ENCODE results near the gene RMI1.
"Not testable (repeated sequence)": the region's sequence is repeated elsewhere in the genome, so short reads cannot be mapped to it uniquely, and the experiment has no call there.

The RMI1 gene

GRCh38 chr9:83980395-83981125 lies at the start of gene RMI1:
TSS of gene RMI1 (plus strand) at chr9:83980805. CDS start at chr9:84000987, 20,182 bp downstream.
- DNase-seq (ENCODE audit: low read depth): peak; percentile 98

GRCh38 chr9:83930881-83931280 lies 49.7 kb upstream of the RMI1 start:
- DNase-seq (ENCODE audit: low read depth): no peak

- DNase-seq (ENCODE audit: low read depth): no peak
Measured at GRCh38 chr9:83932011-83932410, 48.6 kb upstream of the RMI1 start.

GRCh38 chr9:83932851-83933250 lies 47.8 kb upstream of the RMI1 start:
- DNase-seq (ENCODE audit: low read depth): no peak

- DNase-seq (ENCODE audit: low read depth): peak; percentile 89
Measured at GRCh38 chr9:83933790-83934189, 46.8 kb upstream of the RMI1 start.

GRCh38 chr9:83934569-83935275 lies 45.9 kb upstream of the RMI1 start:
- peak; percentile 48 for DNase-seq (ENCODE audit: low read depth)

- DNase-seq (ENCODE audit: low read depth): peak; percentile 81
Measured at GRCh38 chr9:83935276-83935935, 45.2 kb upstream of the RMI1 start.

GRCh38 chr9:83936523-83936922 lies 44.1 kb upstream of the RMI1 start:
- DNase-seq (ENCODE audit: low read depth): peak; percentile 30

GRCh38 chr9:83937861-83938455 lies 42.6 kb upstream of the RMI1 start:
- DNase-seq (ENCODE audit: low read depth): peak; percentile 49

- DNase-seq (ENCODE audit: low read depth): no peak
Measured at GRCh38 chr9:83940590-83941303, 39.9 kb upstream of the RMI1 start.

- not testable (repeated sequence) for DNase-seq (ENCODE audit: low read depth)
Measured at GRCh38 chr9:83948096-83948495, 32.5 kb upstream of the RMI1 start.

- DNase-seq (ENCODE audit: low read depth): no peak
Measured at GRCh38 chr9:83956086-83956435, 24.5 kb upstream of the RMI1 start.

- peak; percentile 65 for DNase-seq (ENCODE audit: low read depth)
Measured at GRCh38 chr9:83956436-83957247, 24.0 kb upstream of the RMI1 start.

- no peak for DNase-seq (ENCODE audit: low read depth)
Measured at GRCh38 chr9:83957248-83957513, 23.4 kb upstream of the RMI1 start.

- peak; percentile 95 for DNase-seq (ENCODE audit: low read depth)
Measured at GRCh38 chr9:83959061-83959460, 21.5 kb upstream of the RMI1 start.

- DNase-seq (ENCODE audit: low read depth): no peak
Measured at GRCh38 chr9:83960991-83961390, 19.6 kb upstream of the RMI1 start.

- DNase-seq (ENCODE audit: low read depth): peak; percentile 58
Measured at GRCh38 chr9:83962165-83962564, 18.4 kb upstream of the RMI1 start.

GRCh38 chr9:83964973-83965349 lies 15.6 kb upstream of the RMI1 start:
- DNase-seq (ENCODE audit: low read depth): peak; percentile 34

- peak; percentile 52 for DNase-seq (ENCODE audit: low read depth)
Measured at GRCh38 chr9:83965350-83966208, 15.0 kb upstream of the RMI1 start.

GRCh38 chr9:83966209-83966582 lies 14.4 kb upstream of the RMI1 start:
- DNase-seq (ENCODE audit: low read depth): no peak

GRCh38 chr9:83967073-83967472 lies 13.5 kb upstream of the RMI1 start:
- no peak for DNase-seq (ENCODE audit: low read depth)
